PC-3 (cell line): ENCODE results near the gene LMO4.

Experiments
- EZH2 ChIP-seq: fragments of 300-600 bp; sonication (generic); IDR thresholded peaks from one replicate; pipeline ENCODE4 v1.6.1; 2017; ENCODE audit warnings: antibody characterized with exemption, mild to moderate bottlenecking, low read length; ENCODE audit not compliant: unreplicated experiment
- EZH2phosphoT487 ChIP-seq: fragments of 300-600 bp; sonication (generic); IDR thresholded peaks from 2 replicates; pipeline ENCODE4 v1.6.1; 2018; ENCODE audit warnings: mild to moderate bottlenecking, antibody characterized with exemption, low read length, borderline replicate concordance
- TF ChIP-seq, protein P1 (sequence below): fragments of 300-600 bp; sonication (generic); conservative IDR thresholded peaks from 2 replicates; pipeline ENCODE4 v1.5.1; 2017; ENCODE audit warnings: antibody characterized with exemption, low read depth, mild to moderate bottlenecking, low read length

DNA sequence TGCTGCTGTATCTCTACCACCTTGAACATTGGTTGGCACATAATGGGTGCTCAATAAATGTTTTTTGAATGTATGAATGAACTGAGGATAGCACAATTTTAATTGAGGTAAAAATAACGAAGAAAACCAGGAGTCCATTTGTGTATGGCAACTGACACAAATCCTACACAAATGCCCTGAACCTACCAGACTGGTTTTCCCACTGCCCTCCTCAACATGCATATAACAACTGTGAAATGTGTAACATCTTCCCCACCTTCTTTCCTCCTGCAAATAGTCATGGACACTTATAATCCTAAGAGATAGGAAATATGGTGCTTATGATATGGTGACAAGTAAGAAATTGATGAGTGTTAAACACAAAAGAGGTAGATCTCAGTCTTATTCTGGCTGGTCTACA, 9.9 kb upstream of the LMO4 start:
- TF ChIP-seq, protein P1, sequence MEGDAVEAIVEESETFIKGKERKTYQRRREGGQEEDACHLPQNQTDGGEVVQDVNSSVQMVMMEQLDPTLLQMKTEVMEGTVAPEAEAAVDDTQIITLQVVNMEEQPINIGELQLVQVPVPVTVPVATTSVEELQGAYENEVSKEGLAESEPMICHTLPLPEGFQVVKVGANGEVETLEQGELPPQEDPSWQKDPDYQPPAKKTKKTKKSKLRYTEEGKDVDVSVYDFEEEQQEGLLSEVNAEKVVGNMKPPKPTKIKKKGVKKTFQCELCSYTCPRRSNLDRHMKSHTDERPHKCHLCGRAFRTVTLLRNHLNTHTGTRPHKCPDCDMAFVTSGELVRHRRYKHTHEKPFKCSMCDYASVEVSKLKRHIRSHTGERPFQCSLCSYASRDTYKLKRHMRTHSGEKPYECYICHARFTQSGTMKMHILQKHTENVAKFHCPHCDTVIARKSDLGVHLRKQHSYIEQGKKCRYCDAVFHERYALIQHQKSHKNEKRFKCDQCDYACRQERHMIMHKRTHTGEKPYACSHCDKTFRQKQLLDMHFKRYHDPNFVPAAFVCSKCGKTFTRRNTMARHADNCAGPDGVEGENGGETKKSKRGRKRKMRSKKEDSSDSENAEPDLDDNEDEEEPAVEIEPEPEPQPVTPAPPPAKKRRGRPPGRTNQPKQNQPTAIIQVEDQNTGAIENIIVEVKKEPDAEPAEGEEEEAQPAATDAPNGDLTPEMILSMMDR: no peak
- no peak for TF ChIP-seq EZH2
- TF ChIP-seq EZH2phosphoT487: no peak
